ENCODE data around the gene ARPC1A. TPM values are rescaled to one million over a fixed set of nuclear protein-coding genes. Genes with fewer than 3 reads are reported as not detected.

Gene ARPC1A
- total and polyA plus RNA-seq, 10 donors, result 64.5 to 124 (median 89.3) TPM

DNA sequence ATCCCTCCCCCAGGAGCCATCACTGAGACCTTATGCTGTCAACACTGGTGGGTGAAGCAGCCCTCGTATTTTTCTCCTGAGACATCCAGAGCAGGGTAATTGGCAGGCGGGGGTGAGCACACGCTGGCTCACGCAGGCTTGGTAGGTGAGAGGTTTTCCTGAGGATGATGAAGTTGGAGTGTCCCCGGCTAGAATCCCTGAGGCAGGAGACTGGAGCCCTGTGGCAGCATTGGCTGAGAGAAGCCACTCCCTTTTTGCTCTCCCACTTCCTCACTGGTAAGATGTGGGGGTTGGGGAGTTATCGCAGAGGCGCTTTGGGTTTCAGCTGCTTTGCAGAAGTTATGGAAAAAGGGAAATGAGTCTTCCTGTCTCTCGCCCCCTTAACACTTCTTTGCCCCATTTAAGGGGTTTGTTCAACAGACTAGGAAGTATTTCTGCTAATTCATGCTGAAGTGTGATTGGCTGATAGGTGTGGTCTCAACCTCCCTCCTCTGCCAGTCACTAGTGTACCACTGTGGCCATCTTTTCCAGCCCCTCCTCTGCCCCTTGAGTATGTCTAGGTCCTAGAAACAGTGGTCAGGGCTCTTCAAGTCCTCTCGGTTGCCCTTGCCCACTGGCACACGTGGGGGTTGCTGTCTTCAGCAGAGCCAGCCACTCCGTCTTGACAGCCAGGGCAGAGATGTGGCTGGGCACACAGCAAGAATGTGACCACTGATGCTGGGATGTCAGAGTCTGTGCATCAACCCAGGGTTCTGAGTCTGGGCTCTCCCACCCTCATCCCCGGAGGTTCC, 54.5 kb downstream of the ARPC1A start:
- TF ChIP-seq POLR2AphosphoS5 (IDR thresholded peaks at IDR 0.05), result peak in 1 of 3 donors; percentile 86
- TF ChIP-seq, protein P1, sequence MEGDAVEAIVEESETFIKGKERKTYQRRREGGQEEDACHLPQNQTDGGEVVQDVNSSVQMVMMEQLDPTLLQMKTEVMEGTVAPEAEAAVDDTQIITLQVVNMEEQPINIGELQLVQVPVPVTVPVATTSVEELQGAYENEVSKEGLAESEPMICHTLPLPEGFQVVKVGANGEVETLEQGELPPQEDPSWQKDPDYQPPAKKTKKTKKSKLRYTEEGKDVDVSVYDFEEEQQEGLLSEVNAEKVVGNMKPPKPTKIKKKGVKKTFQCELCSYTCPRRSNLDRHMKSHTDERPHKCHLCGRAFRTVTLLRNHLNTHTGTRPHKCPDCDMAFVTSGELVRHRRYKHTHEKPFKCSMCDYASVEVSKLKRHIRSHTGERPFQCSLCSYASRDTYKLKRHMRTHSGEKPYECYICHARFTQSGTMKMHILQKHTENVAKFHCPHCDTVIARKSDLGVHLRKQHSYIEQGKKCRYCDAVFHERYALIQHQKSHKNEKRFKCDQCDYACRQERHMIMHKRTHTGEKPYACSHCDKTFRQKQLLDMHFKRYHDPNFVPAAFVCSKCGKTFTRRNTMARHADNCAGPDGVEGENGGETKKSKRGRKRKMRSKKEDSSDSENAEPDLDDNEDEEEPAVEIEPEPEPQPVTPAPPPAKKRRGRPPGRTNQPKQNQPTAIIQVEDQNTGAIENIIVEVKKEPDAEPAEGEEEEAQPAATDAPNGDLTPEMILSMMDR (IDR thresholded peaks at IDR 0.05 in 8 of 11, conservative IDR thresholded peaks at IDR 0.05 in 3 of 11), result no peak
- peak in 1 of 3 donors; percentile 39 for TF ChIP-seq POLR2A (IDR thresholded peaks at IDR 0.05)
- H3K27me3 ChIP-seq (replicated peaks in 1 of 7), result no peaks in the 10 kb centered on the region
- H3K4me3 ChIP-seq, result peak overlapping the region; percentile 16 to 59 (median 32)
- intact Hi-C loops (cut with DNase I; ENCODE audit: low total_unique reads), result no loop called here
- H3K9me3 ChIP-seq, result no peaks in the 10 kb centered on the region
- DNase-seq, result peak; percentile 86
- peaks cover 0 to 75% (median 19%) of the 10 kb centered on the region in 6 donors for H3K36me3 ChIP-seq
- WGBS, 5 donors, result 6 to 12% (median 6%) methylated on average over 11 to 12 of the region's 12 CpGs
- H3K27ac ChIP-seq, result peak overlapping the region; percentile 88 to 99 (median 94)
- peaks cover 55 to 100% (median 99%) of the 10 kb centered on the region in 6 donors for H3K4me1 ChIP-seq

- Histone ChIP-seq H3K4me1 (peaks cover 52 to 100% (median 97%) of the 10 kb centered on the region in 6 donors), H3K27me3 (replicated peaks in 1 of 7) (no peaks in the 10 kb centered on the region), H3K27ac (peak overlapping the region; percentile 88 to 99 (median 94)), H3K36me3 (peaks cover 0 to 82% (median 26%) of the 10 kb centered on the region in 6 donors), H3K9me3 (no peaks in the 10 kb centered on the region), H3K4me3 (peak overlapping the region in 7 of 8 donors; percentile 26 to 59 (median 35))
- peak; percentile 94 for DNase-seq
- 32 to 49% (median 41%) methylated on average over 13 to 16 of the region's 16 CpGs for WGBS, 5 donors
- intact Hi-C loops (cut with DNase I; ENCODE audit: low total_unique reads), result no loop called here
- TF ChIP-seq POLR2A (IDR thresholded peaks at IDR 0.05) (no peak), POLR2AphosphoS5 (IDR thresholded peaks at IDR 0.05) (peak; percentile 80 to 86 (median 81))
- TF ChIP-seq, protein P1 (IDR thresholded peaks at IDR 0.05 in 8 of 11, conservative IDR thresholded peaks at IDR 0.05 in 3 of 11), result peak in 1 of 11 experiments; percentile 14
These were observed 55.3 kb downstream of the ARPC1A start for GRCh38 chr7:99380823-99381663.

DNA sequence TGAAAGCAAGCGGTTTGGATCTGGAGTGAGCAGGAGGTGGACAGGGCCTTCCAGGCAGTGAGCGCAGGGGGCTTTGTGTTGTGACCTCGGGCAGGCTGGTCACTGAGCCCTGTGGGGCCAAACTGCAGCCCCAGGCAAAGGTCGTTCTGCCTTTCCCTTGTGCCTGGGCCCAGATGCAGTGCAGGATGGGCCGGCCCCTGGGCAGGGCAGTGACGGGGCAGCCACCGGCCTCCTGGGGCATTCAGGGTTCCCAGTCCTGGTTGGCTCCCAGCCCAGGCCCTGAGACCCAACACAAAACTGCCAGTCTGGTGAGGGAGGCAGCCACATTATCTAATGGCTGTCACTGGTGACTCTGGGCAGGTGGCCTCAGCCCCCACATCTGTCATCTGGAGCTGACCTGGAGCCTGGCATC, 56.0 kb downstream of the ARPC1A start:
- intact Hi-C loops (cut with DNase I; ENCODE audit: low total_unique reads), result no loop called here
- TF ChIP-seq, protein P1 (IDR thresholded peaks at IDR 0.05 in 8 of 11, conservative IDR thresholded peaks at IDR 0.05 in 3 of 11), result no peak
- peak in 2 of 3 donors; percentile 4 to 59 for TF ChIP-seq POLR2AphosphoS5 (IDR thresholded peaks at IDR 0.05)
- Histone ChIP-seq H3K27ac (peak overlapping the region in 7 of 8 donors; percentile 0 to 99 (median 96)), H3K4me1 (peaks cover 46 to 100% (median 91%) of the 10 kb centered on the region in 6 donors), H3K4me3 (peak overlapping the region in 2 of 8 donors; percentile 38 to 59), H3K36me3 (peaks cover 0 to 82% (median 32%) of the 10 kb centered on the region in 6 donors), H3K9me3 (no peaks in the 10 kb centered on the region), H3K27me3 (replicated peaks in 1 of 7) (no peaks in the 10 kb centered on the region)
- 59 to 92% (median 70%) methylated on average over 4 to 7 of the region's 7 CpGs for WGBS, 5 donors
- DNase-seq, result peak; percentile 84

All from spleen (tissue), 11 donors.